ENCODE measurements around the gene PDSS2.
A peak's percentile ranks its signal among the peaks of the same experiment; 100 is the strongest.

PDSS2 gene

GRCh38 chr6:107342144-107342543, 117.2 kb downstream of the PDSS2 start:
- Histone ChIP-seq H3K23ac (ENCODE audit: low read length in 2 of 2) (no peak overlapping the region), H3K27ac (ENCODE audit: low read length, poor library complexity, severe bottlenecking) (no peak overlapping the region), H3K4me1 (ENCODE audit: control insufficient read depth, insufficient read depth, low read depth, low read length) (no peaks in the 10 kb centered on the region), H3K4me3 (ENCODE audit: insufficient read depth in 1 of 2, low read depth in 1 of 2, low read length in 2 of 2) (no peak overlapping the region), H3K18ac (ENCODE audit: low read depth in 1 of 2, low read length in 2 of 2) (no peak overlapping the region), H3K4ac (ENCODE audit: low read depth in 1 of 2, low read length in 2 of 2) (no peak overlapping the region), H2BK120ac (ENCODE audit: low read depth, low read length) (no peak overlapping the region), H2BK5ac (ENCODE audit: low read depth, low read length, poor library complexity, severe bottlenecking) (no peak overlapping the region), H3K36me3 (ENCODE audit: control insufficient read depth in 1 of 2, insufficient read depth in 2 of 2, low read depth in 1 of 2, low read length in 2 of 2) (peaks cover 0 to 4% of the 10 kb centered on the region in 2 experiments), H3K4me2 (ENCODE audit: low read length, poor library complexity, severe bottlenecking) (no peak overlapping the region), H2AFZ (ENCODE audit: low read depth, low read length) (no peak overlapping the region), H3K9me3 (ENCODE audit: control insufficient read depth, low read length) (no peaks in the 10 kb centered on the region), H2BK12ac (ENCODE audit: low read length in 2 of 2) (no peak overlapping the region), H2AK5ac (ENCODE audit: low read length, severe bottlenecking) (no peak overlapping the region), H4K8ac (ENCODE audit: low read length) (no peak overlapping the region), H3K27me3 (ENCODE audit: control insufficient read depth in 1 of 2, insufficient read depth in 1 of 2, low read length in 2 of 2) (no peaks in the 10 kb centered on the region), H4K91ac (ENCODE audit: low read length) (no peak overlapping the region), H3K9ac (ENCODE audit: low read length) (no peak overlapping the region), H2BK15ac (ENCODE audit: low read depth, poor library complexity, severe bottlenecking) (no peak overlapping the region), H3K79me1 (replicated peaks; ENCODE audit: low read length, poor library complexity, severe bottlenecking) (peaks cover 7% of the 10 kb centered on the region), H3K14ac (ENCODE audit: low read length in 2 of 2) (no peak overlapping the region)
- DNase-seq: no peak
- no CpG with 5 or more reads among the region's 2 CpGs for WGBS

- Histone ChIP-seq H3K36me3 (ENCODE audit: control insufficient read depth in 1 of 2, insufficient read depth in 2 of 2, low read depth in 1 of 2, low read length in 2 of 2) (peaks cover 0 to 4% of the 10 kb centered on the region in 2 experiments), H2BK12ac (ENCODE audit: low read length in 2 of 2) (no peak overlapping the region), H3K27me3 (ENCODE audit: control insufficient read depth in 1 of 2, insufficient read depth in 1 of 2, low read length in 2 of 2) (no peaks in the 10 kb centered on the region), H3K4me3 (ENCODE audit: insufficient read depth in 1 of 2, low read depth in 1 of 2, low read length in 2 of 2) (no peak overlapping the region), H4K8ac (ENCODE audit: low read length) (no peak overlapping the region), H3K79me1 (replicated peaks; ENCODE audit: low read length, poor library complexity, severe bottlenecking) (peaks cover 5% of the 10 kb centered on the region), H3K4me1 (ENCODE audit: control insufficient read depth, insufficient read depth, low read depth, low read length) (no peaks in the 10 kb centered on the region), H3K9me3 (ENCODE audit: control insufficient read depth, low read length) (no peaks in the 10 kb centered on the region), H2BK15ac (ENCODE audit: low read depth, poor library complexity, severe bottlenecking) (no peak overlapping the region), H3K27ac (ENCODE audit: low read length, poor library complexity, severe bottlenecking) (no peak overlapping the region), H4K91ac (ENCODE audit: low read length) (no peak overlapping the region), H3K23ac (ENCODE audit: low read length in 2 of 2) (no peak overlapping the region), H2BK5ac (ENCODE audit: low read depth, low read length, poor library complexity, severe bottlenecking) (no peak overlapping the region), H2BK120ac (ENCODE audit: low read depth, low read length) (no peak overlapping the region), H3K18ac (ENCODE audit: low read depth in 1 of 2, low read length in 2 of 2) (no peak overlapping the region), H2AFZ (ENCODE audit: low read depth, low read length) (no peak overlapping the region), H3K4ac (ENCODE audit: low read depth in 1 of 2, low read length in 2 of 2) (no peak overlapping the region), H3K9ac (ENCODE audit: low read length) (no peak overlapping the region), H3K14ac (ENCODE audit: low read length in 2 of 2) (no peak overlapping the region), H3K4me2 (ENCODE audit: low read length, poor library complexity, severe bottlenecking) (no peak overlapping the region), H2AK5ac (ENCODE audit: low read length, severe bottlenecking) (no peak overlapping the region)
- DNase-seq: no peak
- 89% methylated on average over 1 of the region's 1 CpG for WGBS
Measured at GRCh38 chr6:107340881-107341280, 118.5 kb downstream of the PDSS2 start.

GRCh38 chr6:107337191-107337741, 122.1 kb downstream of the PDSS2 start:
- Histone ChIP-seq H3K79me1 (replicated peaks; ENCODE audit: low read length, poor library complexity, severe bottlenecking) (peaks cover 5% of the 10 kb centered on the region), H2AFZ (ENCODE audit: low read depth, low read length) (no peak overlapping the region), H3K4me1 (ENCODE audit: control insufficient read depth, insufficient read depth, low read depth, low read length) (no peaks in the 10 kb centered on the region), H3K27ac (ENCODE audit: low read length, poor library complexity, severe bottlenecking) (no peak overlapping the region), H3K27me3 (ENCODE audit: control insufficient read depth in 1 of 2, insufficient read depth in 1 of 2, low read length in 2 of 2) (no peaks in the 10 kb centered on the region), H2BK5ac (ENCODE audit: low read depth, low read length, poor library complexity, severe bottlenecking) (no peak overlapping the region), H3K14ac (ENCODE audit: low read length in 2 of 2) (no peak overlapping the region), H3K9ac (ENCODE audit: low read length) (peak overlapping the region; percentile 37), H2BK15ac (ENCODE audit: low read depth, poor library complexity, severe bottlenecking) (no peak overlapping the region), H2AK5ac (ENCODE audit: low read length, severe bottlenecking) (no peak overlapping the region), H4K8ac (ENCODE audit: low read length) (no peak overlapping the region), H3K4ac (ENCODE audit: low read depth in 1 of 2, low read length in 2 of 2) (no peak overlapping the region), H4K91ac (ENCODE audit: low read length) (no peak overlapping the region), H3K4me3 (ENCODE audit: insufficient read depth in 1 of 2, low read depth in 1 of 2, low read length in 2 of 2) (no peak overlapping the region), H3K23ac (ENCODE audit: low read length in 2 of 2) (no peak overlapping the region), H3K18ac (ENCODE audit: low read depth in 1 of 2, low read length in 2 of 2) (no peak overlapping the region), H2BK120ac (ENCODE audit: low read depth, low read length) (no peak overlapping the region), H3K9me3 (ENCODE audit: control insufficient read depth, low read length) (no peaks in the 10 kb centered on the region), H3K36me3 (ENCODE audit: control insufficient read depth in 1 of 2, insufficient read depth in 2 of 2, low read depth in 1 of 2, low read length in 2 of 2) (peaks cover 0 to 4% of the 10 kb centered on the region in 2 experiments), H3K4me2 (ENCODE audit: low read length, poor library complexity, severe bottlenecking) (no peak overlapping the region), H2BK12ac (ENCODE audit: low read length in 2 of 2) (no peak overlapping the region)
- no peak for DNase-seq

- Histone ChIP-seq H4K91ac (ENCODE audit: low read length) (no peak overlapping the region), H2BK12ac (ENCODE audit: low read length in 2 of 2) (no peak overlapping the region), H2AFZ (ENCODE audit: low read depth, low read length) (no peak overlapping the region), H3K4me3 (ENCODE audit: insufficient read depth in 1 of 2, low read depth in 1 of 2, low read length in 2 of 2) (no peak overlapping the region), H3K18ac (ENCODE audit: low read depth in 1 of 2, low read length in 2 of 2) (no peak overlapping the region), H3K9me3 (ENCODE audit: control insufficient read depth, low read length) (no peaks in the 10 kb centered on the region), H3K27me3 (ENCODE audit: control insufficient read depth in 1 of 2, insufficient read depth in 1 of 2, low read length in 2 of 2) (no peaks in the 10 kb centered on the region), H3K27ac (ENCODE audit: low read length, poor library complexity, severe bottlenecking) (no peak overlapping the region), H3K36me3 (ENCODE audit: control insufficient read depth in 1 of 2, insufficient read depth in 2 of 2, low read depth in 1 of 2, low read length in 2 of 2) (peaks cover 0 to 1% of the 10 kb centered on the region in 2 experiments), H2BK120ac (ENCODE audit: low read depth, low read length) (no peak overlapping the region), H2BK5ac (ENCODE audit: low read depth, low read length, poor library complexity, severe bottlenecking) (no peak overlapping the region), H3K4ac (ENCODE audit: low read depth in 1 of 2, low read length in 2 of 2) (no peak overlapping the region), H2BK15ac (ENCODE audit: low read depth, poor library complexity, severe bottlenecking) (no peak overlapping the region), H3K4me1 (ENCODE audit: control insufficient read depth, insufficient read depth, low read depth, low read length) (no peaks in the 10 kb centered on the region), H4K8ac (ENCODE audit: low read length) (no peak overlapping the region), H3K14ac (ENCODE audit: low read length in 2 of 2) (no peak overlapping the region), H3K4me2 (ENCODE audit: low read length, poor library complexity, severe bottlenecking) (no peak overlapping the region), H2AK5ac (ENCODE audit: low read length, severe bottlenecking) (no peak overlapping the region), H3K23ac (ENCODE audit: low read length in 2 of 2) (no peak overlapping the region), H3K9ac (ENCODE audit: low read length) (no peak overlapping the region), H3K79me1 (replicated peaks; ENCODE audit: low read length, poor library complexity, severe bottlenecking) (peaks cover 3% of the 10 kb centered on the region)
- 98% methylated on average over 3 of the region's 3 CpGs for WGBS
- no peak for DNase-seq
Measured at GRCh38 chr6:107334026-107334425, 125.3 kb downstream of the PDSS2 start.
